DOHH2 (cell line): ENCODE results near the gene XPC.

Experiments
- EZH2phosphoT487 ChIP-seq: fragments of 200-600 bp; sonication (generic); IDR thresholded peaks from 2 replicates; pipeline ENCODE4 v1.6.1; 2017; ENCODE audit warnings: borderline replicate concordance, mild to moderate bottlenecking, antibody characterized with exemption, low read length, moderate library complexity, mixed read lengths
- TF ChIP-seq, protein P1 (sequence below): fragments of 200-600 bp; sonication (generic); IDR thresholded peaks from one replicate; pipeline ENCODE4 v1.5.1; 2014; ENCODE audit warnings: antibody characterized with exemption, mild to moderate bottlenecking, low read depth, low read length; ENCODE audit not compliant: poor library complexity, severe bottlenecking

DNA sequence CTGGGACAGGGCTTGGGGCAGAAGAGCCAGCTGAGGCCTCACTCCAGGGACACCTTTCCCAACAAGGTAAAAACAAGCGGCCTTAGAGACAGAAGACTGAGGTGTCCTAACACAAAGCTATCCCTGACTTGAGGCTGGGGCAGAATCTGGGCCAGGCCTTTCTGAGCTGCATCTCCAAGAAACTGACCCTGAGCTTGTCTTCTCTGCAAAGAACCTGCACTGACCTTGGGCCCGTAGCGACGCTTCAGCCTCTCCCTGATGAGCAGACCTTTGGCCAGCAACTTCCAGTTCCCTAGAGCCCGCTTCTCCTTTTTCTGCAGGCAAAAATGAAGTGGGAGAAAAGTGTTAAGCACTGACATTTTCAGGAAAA lies 31.4 kb downstream of the XPC start:
- TF ChIP-seq, protein P1, sequence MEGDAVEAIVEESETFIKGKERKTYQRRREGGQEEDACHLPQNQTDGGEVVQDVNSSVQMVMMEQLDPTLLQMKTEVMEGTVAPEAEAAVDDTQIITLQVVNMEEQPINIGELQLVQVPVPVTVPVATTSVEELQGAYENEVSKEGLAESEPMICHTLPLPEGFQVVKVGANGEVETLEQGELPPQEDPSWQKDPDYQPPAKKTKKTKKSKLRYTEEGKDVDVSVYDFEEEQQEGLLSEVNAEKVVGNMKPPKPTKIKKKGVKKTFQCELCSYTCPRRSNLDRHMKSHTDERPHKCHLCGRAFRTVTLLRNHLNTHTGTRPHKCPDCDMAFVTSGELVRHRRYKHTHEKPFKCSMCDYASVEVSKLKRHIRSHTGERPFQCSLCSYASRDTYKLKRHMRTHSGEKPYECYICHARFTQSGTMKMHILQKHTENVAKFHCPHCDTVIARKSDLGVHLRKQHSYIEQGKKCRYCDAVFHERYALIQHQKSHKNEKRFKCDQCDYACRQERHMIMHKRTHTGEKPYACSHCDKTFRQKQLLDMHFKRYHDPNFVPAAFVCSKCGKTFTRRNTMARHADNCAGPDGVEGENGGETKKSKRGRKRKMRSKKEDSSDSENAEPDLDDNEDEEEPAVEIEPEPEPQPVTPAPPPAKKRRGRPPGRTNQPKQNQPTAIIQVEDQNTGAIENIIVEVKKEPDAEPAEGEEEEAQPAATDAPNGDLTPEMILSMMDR: no peak
- TF ChIP-seq EZH2phosphoT487: no peak
